PC-9 (cell line): ENCODE results near the gene C1orf159. TPM values are rescaled to one million over a fixed set of nuclear protein-coding genes. Genes with fewer than 3 reads are reported as not detected.
A peak's percentile ranks its signal among the peaks of the same experiment; 100 is the strongest.

Experiments
- BruUV-seq: library from RNA; stranded (reverse); fragments of 400-500 nt; replicated peaks from 2 replicates; lab custom pipeline; 2021; lab: Mats Ljungman, UMichigan
- CTCF ChIA-PET: fragments of 300-600 bp; sonication (Branson Sonifier 250); formaldehyde crosslinking; loops from one replicate; lab custom pipeline; 2022; ENCODE audit warnings: antibody characterized with exemption; lab: Charles Lee
- POLR2A ChIA-PET: fragments of 300-600 bp; sonication (Branson Sonifier 250); formaldehyde crosslinking; loops from one replicate; lab custom pipeline; 2022; ENCODE audit warnings: antibody characterized with exemption; ENCODE audit not compliant: unreplicated experiment; lab: Charles Lee
- DNase-seq, 2 experiments: peaks; one replicate each; pipeline versions ENCODE4 v3.0.0 to v3.0.0-alpha.2; 2015 to 2022; ENCODE audit warnings: mixed read lengths in 1 of 2
- H2AFZ ChIP-seq: fragments of 200-600 bp; sonication (generic); 2 replicates; pipeline ENCODE4 v1.8.1; 2017; ENCODE audit warnings: antibody characterized with exemption
- H3F3A ChIP-seq: fragments of 200-600 bp; sonication (generic); 2 replicates; pipeline ENCODE4 v1.8.1; 2017; ENCODE audit warnings: antibody characterized with exemption, mild to moderate bottlenecking, low read depth; ENCODE audit not compliant: insufficient read depth
- H3K27ac ChIP-seq: fragments of 200-600 bp; sonication (generic); 2 replicates; pipeline ENCODE4 v1.6.1; 2016; ENCODE audit warnings: mixed run types
- H3K27me3 ChIP-seq: fragments of 200-600 bp; sonication (generic); 2 replicates; pipeline ENCODE4 v1.6.1; 2016; ENCODE audit warnings: low read depth, mixed run types; ENCODE audit not compliant: insufficient read depth
- H3K36me3 ChIP-seq: fragments of 200-600 bp; sonication (generic); 2 replicates; pipeline ENCODE4 v1.6.1; 2016; ENCODE audit warnings: low read depth, mixed run types
- H3K4me1 ChIP-seq: fragments of 200-600 bp; sonication (generic); replicated peaks from 2 replicates; pipeline ENCODE4 v1.6.1; 2016; ENCODE audit warnings: mixed run types; ENCODE audit not compliant: insufficient read depth
- H3K4me2 ChIP-seq: fragments of 200-600 bp; sonication (generic); 2 replicates; pipeline ENCODE4 v1.6.1; 2017; ENCODE audit warnings: mixed run types
- H3K4me3 ChIP-seq: fragments of 200-600 bp; sonication (generic); 2 replicates; pipeline ENCODE4 v1.6.1; 2016; ENCODE audit warnings: mixed run types
- H3K79me2 ChIP-seq: fragments of 200-600 bp; sonication (generic); 2 replicates; pipeline ENCODE4 v1.6.1; 2017; ENCODE audit warnings: low read depth, mixed run types
- H3K9me2 ChIP-seq: fragments of 200-600 bp; sonication (generic); 2 replicates; pipeline ENCODE4 v1.8.1; 2017; ENCODE audit warnings: mild to moderate bottlenecking; ENCODE audit not compliant: insufficient read depth
- H3K9me3 ChIP-seq: fragments of 200-600 bp; sonication (generic); 2 replicates; pipeline ENCODE4 v1.8.1; 2016; ENCODE audit warnings: low read depth; ENCODE audit not compliant: insufficient read depth
- H4K20me1 ChIP-seq: fragments of 200-600 bp; sonication (generic); 2 replicates; pipeline ENCODE4 v1.8.1; 2017; ENCODE audit not compliant: insufficient read depth
- CTCF ChIP-seq: fragments of 200-600 bp; sonication (generic); conservative IDR thresholded peaks from 2 replicates; pipeline ENCODE4 v1.6.1; 2017; ENCODE audit warnings: mixed run types, antibody characterized with exemption, mild to moderate bottlenecking, moderate library complexity
- EZH2 ChIP-seq: fragments of 200-600 bp; sonication (generic); IDR thresholded peaks from 2 replicates; pipeline ENCODE4 v1.8.0; 2017; ENCODE audit warnings: antibody characterized with exemption, low read depth
- intact Hi-C: fragments of 100-400 bp; cut with micrococcal nuclease; formaldehyde crosslinking; loops from one replicate; pipeline ENCODE4 v1.10.0; 2022; ENCODE audit not compliant: unreplicated experiment
- total RNA-seq: library from RNA; stranded (reverse); gene quantifications from 2 replicates; pipeline ENCODE4 v1.2.3, GENCODE V29; 2021

C1orf159 gene
- total RNA-seq, 1 experiment from 2014 or later: 31.1 TPM

GRCh38 chr1:1160281-1160930 lies 44.5 kb upstream of the C1orf159 start:
- no TSS peak for BruUV-seq
- CTCF ChIA-PET: no interaction called here
- H3K27me3 ChIP-seq: no peaks in the 10 kb centered on the region

GRCh38 chr1:1157914-1158710 lies 42.2 kb upstream of the C1orf159 start:
- BruUV-seq: TSS peak; percentile 91
- POLR2A ChIA-PET: interaction anchor here (0.5 to 0.6 kb wide), 2 partner anchors 28 to 138 kb away, joined by 3 read pairs; no protein-coding TSS in a partner anchor

More at GRCh38 chr1:1160281-1160930, 44.5 kb upstream of the C1orf159 start:
- POLR2A ChIA-PET: no interaction called here
- no peak for DNase-seq
- Histone ChIP-seq H3K4me2 (no peak overlapping the region), H3K4me1 (peaks cover 19% of the 10 kb centered on the region), H3K9me3 (no peaks in the 10 kb centered on the region), H3K36me3 (no peaks in the 10 kb centered on the region), H2AFZ (no peak overlapping the region), H3K79me2 (peaks cover 26% of the 10 kb centered on the region), H3K9me2 (no peaks in the 10 kb centered on the region), H3K27ac (no peak overlapping the region), H3F3A (peaks cover 26% of the 10 kb centered on the region; the same call in 1 of the 2 replicates), H3K4me3 (no peak overlapping the region), H4K20me1 (peaks cover 5% of the 10 kb centered on the region)
- intact Hi-C loops: loop anchor here (5.0 kb wide), 1 partner anchor 47 kb away; the partner anchor contains the start of gene TNFRSF18
- TF ChIP-seq CTCF (no peak), EZH2 (no peak)

More at GRCh38 chr1:1157914-1158710, 42.2 kb upstream of the C1orf159 start:
- TF ChIP-seq EZH2 (no peak), CTCF (no peak)
- peaks cover 24% of the 10 kb centered on the region; the same call in 1 of the 2 replicates for H3F3A ChIP-seq
- H3K9me3 ChIP-seq: no peaks in the 10 kb centered on the region
- H2AFZ ChIP-seq: peak overlapping the region; percentile 77
- no peaks in the 10 kb centered on the region for H3K36me3 ChIP-seq
- H3K79me2 ChIP-seq: peaks cover 3% of the 10 kb centered on the region
- no peaks in the 10 kb centered on the region for H3K27me3 ChIP-seq
- DNase-seq: peak; percentile 72 to 86
- peak overlapping the region; percentile 100 for H3K4me2 ChIP-seq
- H3K9me2 ChIP-seq: no peaks in the 10 kb centered on the region
- H3K27ac ChIP-seq: peak overlapping the region; percentile 97
- no peaks in the 10 kb centered on the region for H4K20me1 ChIP-seq
- CTCF ChIA-PET: no interaction called here
- peak overlapping the region; percentile 83 for H3K4me3 ChIP-seq
- intact Hi-C loops: loop anchor here (2.0 kb wide), 1 partner anchor 79 kb away; no protein-coding TSS in a partner anchor
- peaks cover 14% of the 10 kb centered on the region for H3K4me1 ChIP-seq
